Activated naive CD8-positive, alpha-beta T cell treated with anti-CD3 and anti-CD28 coated beads for 36 hours (primary cell): ENCODE data around the gene DTWD2. TPM values are rescaled to one million over a fixed set of nuclear protein-coding genes. Genes with fewer than 3 reads are reported as not detected.
"Not testable (repeated sequence)": the region's sequence is repeated elsewhere in the genome, so short reads cannot be mapped to it uniquely, and the experiment has no call there.

ENCODE experiments used
- DNase-seq: peaks from one replicate; pipeline ENCODE4 v3.0.0; 2021
- H3K27ac Mint-ChIP-seq: one replicate; pipeline ENCODE4 v1.8.0; 2022; ENCODE audit warnings: mild to moderate bottlenecking, moderate library complexity, mixed read lengths
- H3K27me3 Mint-ChIP-seq: one replicate; pipeline ENCODE4 v1.8.0; 2022; ENCODE audit warnings: mild to moderate bottlenecking, mixed read lengths
- H3K36me3 Mint-ChIP-seq: one replicate; pipeline ENCODE4 v1.8.0; 2021; ENCODE audit warnings: mild to moderate bottlenecking, mixed read lengths
- H3K4me1 Mint-ChIP-seq: one replicate; pipeline ENCODE4 v1.8.0; 2021; ENCODE audit warnings: mixed read lengths
- H3K4me3 Mint-ChIP-seq: one replicate; pipeline ENCODE4 v1.8.0; 2022; ENCODE audit warnings: mild to moderate bottlenecking, moderate library complexity, mixed read lengths
- H3K9me3 Mint-ChIP-seq: one replicate; pipeline ENCODE4 v1.8.0; 2022; ENCODE audit warnings: mixed read lengths
- total RNA-seq, 2 experiments: library from RNA; stranded (reverse); gene quantifications; one replicate each; pipeline ENCODE4 v1.2.3, GENCODE V29; 2021

The DTWD2 gene
- total RNA-seq, 2 experiments from 2014 or later = 5.4 to 5.7 TPM

DNA sequence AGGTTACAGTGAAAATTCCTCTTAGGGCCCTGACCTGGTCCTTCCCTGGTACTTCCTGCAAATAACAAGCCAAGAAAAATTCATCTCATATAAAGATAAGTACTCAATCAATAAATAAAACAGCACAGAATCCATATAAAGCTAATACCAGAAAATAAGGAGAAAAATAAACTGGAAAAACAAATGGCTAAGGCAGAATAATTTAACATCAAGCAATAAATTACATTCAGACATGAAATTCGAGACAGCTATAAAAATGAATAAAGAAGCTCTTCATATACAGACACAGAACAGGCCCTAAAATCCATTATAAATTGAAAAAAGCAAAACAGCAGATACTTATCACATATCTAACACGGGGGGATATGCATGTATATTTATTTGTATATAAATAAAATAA, 99.2 kb downstream of the DTWD2 start:
- DNase-seq = no peak
- Mint-ChIP-seq H3K4me3 (no peak overlapping the region), H3K4me1 (no peaks in the 10 kb centered on the region), H3K27ac (no peak overlapping the region), H3K9me3 (no peaks in the 10 kb centered on the region), H3K36me3 (no peaks in the 10 kb centered on the region), H3K27me3 (no peaks in the 10 kb centered on the region)

GRCh38 chr5:118888556-118888955, 99.8 kb downstream of the DTWD2 start:
- no peak overlapping the region for H3K27ac Mint-ChIP-seq
- no peaks in the 10 kb centered on the region for H3K4me1 Mint-ChIP-seq
- H3K9me3 Mint-ChIP-seq = no peaks in the 10 kb centered on the region
- H3K4me3 Mint-ChIP-seq = no peak overlapping the region
- no peak for DNase-seq
- no peaks in the 10 kb centered on the region for H3K36me3 Mint-ChIP-seq
- no peaks in the 10 kb centered on the region for H3K27me3 Mint-ChIP-seq

DNA sequence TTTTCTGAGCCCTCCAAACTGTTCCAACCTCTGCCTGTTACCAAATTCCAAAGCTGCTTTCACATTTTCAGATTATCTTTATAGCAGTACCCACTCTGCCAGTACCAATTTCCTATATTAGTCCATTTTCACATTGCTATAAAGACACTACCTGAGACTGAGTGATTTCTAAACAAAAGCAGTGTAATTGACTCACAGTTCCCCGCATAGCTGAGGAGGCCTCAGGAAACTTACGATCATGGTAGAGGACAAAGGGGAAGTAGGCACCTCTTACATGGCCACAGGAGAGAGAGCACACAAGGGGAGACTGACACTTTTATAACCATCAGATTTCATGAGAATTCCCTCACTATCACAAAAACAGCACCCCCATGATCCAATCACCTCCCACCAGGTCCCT, 105.0 kb downstream of the DTWD2 start:
- no peak overlapping the region for H3K27ac Mint-ChIP-seq
- no peak for DNase-seq
- H3K4me1 Mint-ChIP-seq = no peaks in the 10 kb centered on the region
- no peak overlapping the region for H3K4me3 Mint-ChIP-seq
- no peaks in the 10 kb centered on the region for H3K27me3 Mint-ChIP-seq
- H3K9me3 Mint-ChIP-seq = peaks cover 6% of the 10 kb centered on the region
- H3K36me3 Mint-ChIP-seq = peaks cover 4% of the 10 kb centered on the region

DNA sequence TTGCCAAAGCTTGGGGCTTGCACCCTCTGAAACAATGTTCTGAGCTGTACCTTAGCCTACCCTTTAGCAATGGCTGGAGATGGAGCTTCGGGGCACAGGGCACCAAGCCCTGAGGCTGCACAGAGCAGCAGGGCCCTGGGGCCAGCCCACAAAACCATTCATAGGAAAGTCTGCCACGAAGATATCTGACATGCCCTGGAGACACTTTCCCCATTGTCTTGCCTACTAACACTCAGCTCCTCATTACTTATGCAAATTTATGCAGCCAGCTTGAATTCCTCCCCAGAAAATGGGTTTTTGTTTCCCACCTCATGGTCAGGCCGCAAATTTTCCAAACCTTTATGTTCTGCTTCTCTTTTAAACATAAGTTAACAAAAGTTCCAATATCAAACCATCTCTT, 105.7 kb downstream of the DTWD2 start:
- DNase-seq = no peak
- Mint-ChIP-seq H3K4me1 (no peaks in the 10 kb centered on the region), H3K27me3 (no peaks in the 10 kb centered on the region), H3K9me3 (peaks cover 13% of the 10 kb centered on the region), H3K4me3 (no peak overlapping the region), H3K27ac (no peak overlapping the region), H3K36me3 (peaks cover 5% of the 10 kb centered on the region)

GRCh38 chr5:118876852-118877251, 111.5 kb downstream of the DTWD2 start:
- not testable (repeated sequence) for DNase-seq, H3K27ac Mint-ChIP-seq, H3K4me3 Mint-ChIP-seq, H3K27me3 Mint-ChIP-seq, H3K4me1 Mint-ChIP-seq
- Mint-ChIP-seq H3K9me3 (peaks cover 45% of the 10 kb centered on the region), H3K36me3 (peaks cover 48% of the 10 kb centered on the region)

DNA sequence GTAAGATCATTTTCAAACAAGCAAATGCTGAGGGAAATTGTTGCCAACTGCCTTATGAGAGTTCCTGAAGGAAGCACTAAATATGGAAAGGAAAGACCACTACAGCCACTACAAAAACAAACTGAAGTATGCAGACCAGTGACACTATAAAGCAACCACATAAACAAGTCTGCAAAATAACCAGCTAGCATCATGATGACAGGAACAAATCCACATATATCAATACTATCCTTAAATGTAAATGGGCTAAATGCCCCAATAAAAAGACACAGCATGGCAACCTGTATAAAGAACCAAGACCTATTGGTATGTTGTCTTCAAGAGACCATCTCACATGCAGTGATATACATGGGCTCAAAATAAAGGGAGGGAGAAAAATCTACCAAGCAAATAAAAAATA, 113.2 kb downstream of the DTWD2 start:
- Mint-ChIP-seq H3K36me3 (peaks cover 51% of the 10 kb centered on the region), H3K27me3 (no peaks in the 10 kb centered on the region), H3K9me3 (peaks cover 44% of the 10 kb centered on the region), H3K4me1 (no peaks in the 10 kb centered on the region), H3K4me3 (no peak overlapping the region), H3K27ac (no peak overlapping the region)
- DNase-seq = no peak

- H3K4me1 Mint-ChIP-seq = no peaks in the 10 kb centered on the region
- no peak overlapping the region for H3K4me3 Mint-ChIP-seq
- H3K9me3 Mint-ChIP-seq = peaks cover 39% of the 10 kb centered on the region
- H3K27me3 Mint-ChIP-seq = no peaks in the 10 kb centered on the region
- H3K36me3 Mint-ChIP-seq = peaks cover 55% of the 10 kb centered on the region
- H3K27ac Mint-ChIP-seq = no peak overlapping the region
- no peak for DNase-seq
These were observed 114.9 kb downstream of the DTWD2 start for GRCh38 chr5:118873417-118873816.

DNA sequence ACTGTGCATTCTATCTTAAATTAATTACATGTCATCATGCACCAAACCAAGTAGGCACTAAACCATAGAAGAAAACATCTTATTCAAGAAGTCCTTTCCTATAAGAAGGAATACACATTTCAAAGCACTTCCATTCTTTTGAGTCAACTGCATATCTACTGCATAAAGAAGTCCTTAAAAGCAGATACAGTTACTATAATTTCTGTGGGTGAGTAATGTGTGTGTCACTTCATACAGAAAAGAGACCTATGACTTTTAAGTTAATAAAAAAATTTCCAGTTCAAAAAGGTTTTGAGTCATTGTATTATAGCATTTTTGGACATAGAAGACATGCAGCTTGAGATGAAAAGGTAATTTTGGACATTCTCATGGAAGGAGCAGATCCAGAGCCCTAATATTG, 125.0 kb downstream of the DTWD2 start:
- no peak overlapping the region for H3K4me3 Mint-ChIP-seq
- peaks cover 10% of the 10 kb centered on the region for H3K36me3 Mint-ChIP-seq
- no peaks in the 10 kb centered on the region for H3K27me3 Mint-ChIP-seq
- H3K27ac Mint-ChIP-seq = no peak overlapping the region
- H3K9me3 Mint-ChIP-seq = peaks cover 3% of the 10 kb centered on the region
- no peak for DNase-seq
- no peaks in the 10 kb centered on the region for H3K4me1 Mint-ChIP-seq

- H3K27ac Mint-ChIP-seq = no peak overlapping the region
- peaks cover 2% of the 10 kb centered on the region for H3K9me3 Mint-ChIP-seq
- H3K27me3 Mint-ChIP-seq = no peaks in the 10 kb centered on the region
- DNase-seq = no peak
- no peak overlapping the region for H3K4me3 Mint-ChIP-seq
- no peaks in the 10 kb centered on the region for H3K4me1 Mint-ChIP-seq
- H3K36me3 Mint-ChIP-seq = peaks cover 7% of the 10 kb centered on the region
These were observed 125.8 kb downstream of the DTWD2 start for GRCh38 chr5:118862596-118862995.

DNA sequence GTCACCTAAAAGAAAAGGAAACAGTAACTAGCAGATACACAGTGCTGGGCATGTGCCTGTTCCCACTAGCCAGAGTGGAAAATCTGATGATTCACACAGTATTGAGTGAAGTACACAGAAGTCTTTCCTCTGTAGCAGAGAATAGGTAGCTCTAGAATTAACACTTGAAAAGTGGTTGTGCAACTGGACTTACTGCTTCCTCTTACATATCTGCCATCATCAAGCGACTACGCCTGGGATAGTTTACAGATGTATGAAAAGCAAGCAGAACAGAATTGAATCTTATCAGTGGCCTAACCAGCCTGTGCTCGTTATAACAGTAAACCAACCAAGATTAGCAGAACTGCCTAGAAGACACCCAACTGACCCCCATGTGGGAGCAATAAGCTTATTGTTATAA, 130.6 kb downstream of the DTWD2 start:
- Mint-ChIP-seq H3K9me3 (peaks cover 8% of the 10 kb centered on the region), H3K27me3 (no peaks in the 10 kb centered on the region), H3K27ac (no peak overlapping the region), H3K4me1 (no peaks in the 10 kb centered on the region), H3K36me3 (peaks cover 9% of the 10 kb centered on the region), H3K4me3 (no peak overlapping the region)
- DNase-seq = no peak

DNA sequence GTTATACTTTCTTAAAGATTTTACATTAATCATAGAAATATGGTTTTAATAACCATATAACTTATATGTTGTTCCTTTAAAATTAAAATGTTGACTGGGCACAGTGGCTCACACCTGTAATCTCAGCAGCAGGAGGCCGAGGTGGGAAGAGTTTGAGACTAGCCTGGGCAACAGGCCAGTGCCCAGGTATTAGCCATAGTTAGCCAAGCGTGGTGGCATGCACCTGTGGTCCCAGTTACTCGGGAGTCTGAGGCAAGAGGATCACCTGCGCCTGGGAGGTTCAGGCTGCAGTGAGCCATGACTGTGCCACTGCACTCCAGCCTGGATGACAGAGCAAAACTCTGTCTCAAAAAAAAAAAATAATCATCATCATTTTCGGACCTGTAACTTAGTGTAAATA, 133.5 kb downstream of the DTWD2 start:
- Mint-ChIP-seq H3K4me3 (no peak overlapping the region), H3K4me1 (no peaks in the 10 kb centered on the region), H3K27me3 (no peaks in the 10 kb centered on the region), H3K27ac (no peak overlapping the region), H3K9me3 (peaks cover 19% of the 10 kb centered on the region), H3K36me3 (peaks cover 8% of the 10 kb centered on the region)
- no peak for DNase-seq

- not testable (repeated sequence) for H3K27ac Mint-ChIP-seq, H3K4me3 Mint-ChIP-seq, H3K4me1 Mint-ChIP-seq, H3K27me3 Mint-ChIP-seq, DNase-seq
- H3K36me3 Mint-ChIP-seq = peaks cover 17% of the 10 kb centered on the region
- H3K9me3 Mint-ChIP-seq = peaks cover 19% of the 10 kb centered on the region
These were observed 136.6 kb downstream of the DTWD2 start for GRCh38 chr5:118851785-118852184.

DNA sequence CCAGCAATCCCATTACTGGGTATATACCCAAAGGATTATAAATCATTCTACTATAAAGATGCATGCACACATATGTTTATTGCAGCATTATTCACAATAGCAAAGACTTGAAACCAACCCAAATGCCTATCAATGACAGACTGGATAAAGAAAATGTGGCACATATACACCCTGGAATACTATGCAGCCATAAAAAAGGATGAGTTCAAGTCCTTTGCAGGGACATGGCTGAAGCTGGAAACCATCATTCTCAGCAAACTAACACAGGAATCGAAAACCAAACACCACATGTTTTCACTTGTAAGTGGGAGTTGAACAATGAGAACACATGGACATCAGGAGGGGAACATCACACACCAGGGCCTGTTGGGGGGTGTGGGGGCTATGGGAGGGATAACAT, 138.8 kb downstream of the DTWD2 start:
- H3K27ac Mint-ChIP-seq, H3K4me1 Mint-ChIP-seq, H3K27me3 Mint-ChIP-seq, H3K4me3 Mint-ChIP-seq, DNase-seq: not testable (repeated sequence)
- Mint-ChIP-seq H3K9me3 (peaks cover 19% of the 10 kb centered on the region), H3K36me3 (peaks cover 23% of the 10 kb centered on the region)

- Mint-ChIP-seq H3K4me3 (no peak overlapping the region), H3K27me3 (no peaks in the 10 kb centered on the region), H3K9me3 (no peaks in the 10 kb centered on the region), H3K4me1 (no peaks in the 10 kb centered on the region), H3K36me3 (peaks cover 13% of the 10 kb centered on the region), H3K27ac (no peak overlapping the region)
- DNase-seq = no peak
These were observed 144.0 kb downstream of the DTWD2 start for GRCh38 chr5:118844351-118844750.

GRCh38 chr5:118834710-118835109, 153.6 kb downstream of the DTWD2 start:
- no peak overlapping the region for H3K4me3 Mint-ChIP-seq

GRCh38 chr5:118832974-118833373, 155.4 kb downstream of the DTWD2 start:
- Mint-ChIP-seq H3K4me1 (no peaks in the 10 kb centered on the region), H3K27ac (no peak overlapping the region), H3K36me3 (no peaks in the 10 kb centered on the region), H3K4me3 (no peak overlapping the region), H3K27me3 (no peaks in the 10 kb centered on the region), H3K9me3 (peaks cover 2% of the 10 kb centered on the region)
- no peak for DNase-seq

More at GRCh38 chr5:118834710-118835109, 153.6 kb downstream of the DTWD2 start:
- H3K4me1 Mint-ChIP-seq = no peaks in the 10 kb centered on the region
- no peak overlapping the region for H3K27ac Mint-ChIP-seq
- H3K36me3 Mint-ChIP-seq = no peaks in the 10 kb centered on the region
- no peaks in the 10 kb centered on the region for H3K27me3 Mint-ChIP-seq
- no peak for DNase-seq
- H3K9me3 Mint-ChIP-seq = peaks cover 2% of the 10 kb centered on the region

GRCh38 chr5:118825226-118825625, 163.1 kb downstream of the DTWD2 start:
- H3K27ac Mint-ChIP-seq = no peak overlapping the region
- no peaks in the 10 kb centered on the region for H3K4me1 Mint-ChIP-seq
- no peak for DNase-seq
- H3K36me3 Mint-ChIP-seq = no peaks in the 10 kb centered on the region
- H3K9me3 Mint-ChIP-seq = no peaks in the 10 kb centered on the region
- no peaks in the 10 kb centered on the region for H3K27me3 Mint-ChIP-seq
- no peak overlapping the region for H3K4me3 Mint-ChIP-seq
